H9 (cell line): ENCODE data around the gene TMC1. TPM values are rescaled to one million over a fixed set of nuclear protein-coding genes. Genes with fewer than 3 reads are reported as not detected.

Source experiments
- DNase-seq: peaks from one replicate; pipeline ENCODE4 v3.0.0-alpha.2; 2017
- H2AFZ ChIP-seq: one replicate; pipeline ENCODE4 v1.6.1; 2013; ENCODE audit warnings: mild to moderate bottlenecking, low read length, control low read depth, moderate library complexity
- H2AK5ac ChIP-seq: 2 replicates; pipeline ENCODE4 v1.6.1; 2013; ENCODE audit warnings: low read length, control low read depth, mixed read lengths; ENCODE audit not compliant: insufficient read length
- H2BK120ac ChIP-seq: one replicate; pipeline ENCODE4 v1.6.1; 2013; ENCODE audit warnings: low read depth, mild to moderate bottlenecking, low read length, control low read depth, inconsistent platforms; ENCODE audit not compliant: poor library complexity, severe bottlenecking
- H2BK12ac ChIP-seq: 2 replicates; pipeline ENCODE4 v1.6.1; 2013; ENCODE audit warnings: low read length, control low read depth, mixed read lengths, low read depth; ENCODE audit not compliant: insufficient read length
- H2BK15ac ChIP-seq: 2 replicates; pipeline ENCODE4 v1.6.1; 2013; ENCODE audit warnings: low read depth, low read length, control low read depth
- H2BK20ac ChIP-seq: one replicate; pipeline ENCODE4 v1.6.1; 2013; ENCODE audit warnings: low read depth, mild to moderate bottlenecking, low read length, control low read depth, inconsistent platforms; ENCODE audit not compliant: poor library complexity, severe bottlenecking
- H2BK5ac ChIP-seq: 2 replicates; pipeline ENCODE4 v1.6.1; 2013; ENCODE audit warnings: low read length, control low read depth, mixed read lengths; ENCODE audit not compliant: insufficient read length
- H3K14ac ChIP-seq: 2 replicates; pipeline ENCODE4 v1.6.1; 2013; ENCODE audit warnings: low read length, control low read depth; ENCODE audit not compliant: insufficient read depth
- H3K18ac ChIP-seq: 2 replicates; pipeline ENCODE4 v1.6.1; 2013; ENCODE audit warnings: low read depth, mild to moderate bottlenecking, mixed read lengths, low read length, control low read depth; ENCODE audit not compliant: insufficient read length
- H3K23ac ChIP-seq: 2 replicates; pipeline ENCODE4 v1.6.1; 2013; ENCODE audit warnings: low read length, control low read depth, mixed read lengths, low read depth; ENCODE audit not compliant: insufficient read length
- H3K23me2 ChIP-seq: 2 replicates; pipeline ENCODE4 v1.6.1; 2013; ENCODE audit warnings: low read depth, mild to moderate bottlenecking, mixed read lengths, low read length, control low read depth; ENCODE audit not compliant: insufficient read length, poor library complexity, severe bottlenecking
- H3K27ac ChIP-seq: 2 replicates; pipeline ENCODE4 v1.5.1; 2013; ENCODE audit warnings: low read length, control low read depth, mixed read lengths, low read depth; ENCODE audit not compliant: insufficient read length
- H3K27me3 ChIP-seq: 2 replicates; pipeline ENCODE4 v1.6.1; 2013; ENCODE audit warnings: low read length, control low read depth, inconsistent platforms; ENCODE audit not compliant: insufficient read depth
- H3K4ac ChIP-seq: 2 replicates; pipeline ENCODE4 v1.6.1; 2013; ENCODE audit warnings: low read depth, mild to moderate bottlenecking, control low read depth, inconsistent platforms, low read length, moderate library complexity
- H3K4me1 ChIP-seq: 2 replicates; pipeline ENCODE4 v1.6.1; 2013; ENCODE audit warnings: low read length, control low read depth, inconsistent platforms; ENCODE audit not compliant: insufficient read depth
- H3K4me2 ChIP-seq: 2 replicates; pipeline ENCODE4 v1.6.1; 2013; ENCODE audit warnings: low read length, control low read depth, mixed read lengths; ENCODE audit not compliant: insufficient read length, insufficient read depth
- H3K56ac ChIP-seq: 2 replicates; pipeline ENCODE4 v1.6.1; 2013; ENCODE audit warnings: low read depth, mild to moderate bottlenecking, mixed read lengths, low read length, control low read depth; ENCODE audit not compliant: insufficient read length
- H3K79me1 ChIP-seq: 2 replicates; pipeline ENCODE4 v1.6.1; 2013; ENCODE audit warnings: low read depth, mild to moderate bottlenecking, moderate library complexity, low read length, control low read depth, inconsistent platforms; ENCODE audit not compliant: insufficient read depth, poor library complexity, severe bottlenecking
- H3K79me2 ChIP-seq: 2 replicates; pipeline ENCODE4 v1.6.1; 2013; ENCODE audit warnings: low read length, control low read depth, inconsistent platforms; ENCODE audit not compliant: insufficient read depth
- H3K9ac ChIP-seq: 2 replicates; pipeline ENCODE4 v1.6.1; 2013; ENCODE audit warnings: low read length, control low read depth, mixed read lengths; ENCODE audit not compliant: insufficient read length; ENCODE audit errors: extremely low read depth
- H3K9me3 ChIP-seq: one replicate; pipeline ENCODE4 v1.6.1; 2013; ENCODE audit warnings: low read depth, low read length, inconsistent platforms; ENCODE audit not compliant: control insufficient read depth
- H3T11ph ChIP-seq: one replicate; pipeline ENCODE4 v1.6.1; 2013; ENCODE audit warnings: mild to moderate bottlenecking, low read length, control low read depth, inconsistent platforms
- H4K20me1 ChIP-seq: one replicate; pipeline ENCODE4 v1.6.1; 2013; ENCODE audit not compliant: control insufficient read depth, insufficient read length, insufficient read depth
- H4K5ac ChIP-seq: 2 replicates; pipeline ENCODE4 v1.6.1; 2013; ENCODE audit warnings: low read depth, mild to moderate bottlenecking, mixed read lengths, low read length, control low read depth; ENCODE audit not compliant: insufficient read length
- H4K8ac ChIP-seq: replicated peaks from 2 replicates; pipeline ENCODE4 v1.6.1; 2013; ENCODE audit warnings: low read length, control low read depth, mixed read lengths, low read depth; ENCODE audit not compliant: insufficient read length
- H4K91ac ChIP-seq: 2 replicates; pipeline ENCODE4 v1.6.1; 2013; ENCODE audit warnings: low read depth, mild to moderate bottlenecking, moderate library complexity, mixed read lengths, low read length, control low read depth; ENCODE audit not compliant: insufficient read length
- H3K27ac Mint-ChIP-seq, 3 experiments: 2 replicates in 2 of 3; 3 replicates in 1 of 3; pipeline ENCODE4 v1.8.0; 2020 to 2021; ENCODE audit warnings: mixed read lengths in 3 of 3, mild to moderate bottlenecking in 1 of 3, moderate library complexity in 1 of 3
- H3K27me3 Mint-ChIP-seq: 2 replicates; pipeline ENCODE4 v1.8.0; 2021; ENCODE audit warnings: low read depth, mild to moderate bottlenecking, moderate library complexity, mixed read lengths
- H3K36me3 Mint-ChIP-seq, 3 experiments: 2 replicates in 2 of 3; 3 replicates in 1 of 3; pipeline ENCODE4 v1.8.0; 2020 to 2021; ENCODE audit warnings: low read depth in 3 of 3, mixed read lengths in 3 of 3; ENCODE audit not compliant: insufficient read depth in 1 of 3
- H3K4me1 Mint-ChIP-seq, 2 experiments: 2 replicates each; pipeline ENCODE4 v1.8.0; 2020; ENCODE audit warnings: mixed read lengths in 2 of 2
- H3K4me3 Mint-ChIP-seq, 2 experiments: 2 replicates in 1 of 2; 3 replicates in 1 of 2; pipeline ENCODE4 v1.8.0; 2020 to 2021; ENCODE audit warnings: mild to moderate bottlenecking in 2 of 2, mixed read lengths in 2 of 2, moderate library complexity in 1 of 2
- H3K9me3 Mint-ChIP-seq, 2 experiments: 2 replicates in 1 of 2; 3 replicates in 1 of 2; pipeline ENCODE4 v1.8.0; 2020; ENCODE audit warnings: mild to moderate bottlenecking in 2 of 2, mixed read lengths in 2 of 2, moderate library complexity in 1 of 2
- WGBS: extraction: QIAGEN DNeasy Blood & Tissue Kit; methylation state at CpG from one replicate; pipeline ENCODE4 v1.1.7; 2013; ENCODE audit warnings: missing lambda C conversion rate, low lambda C conversion rate, mixed read lengths; ENCODE audit not compliant: insufficient read length; ENCODE audit errors: extremely low coverage; 5-methylcytosine and 5-hydroxymethylcytosine counted together
- total RNA-seq: library from RNA; stranded (reverse); gene quantifications from 2 replicates; pipeline ENCODE4 v1.2.1, GENCODE V29; 2021
- TF ChIP-seq, protein P1 (sequence below): fragments of 200-600 bp; sonication (generic); conservative IDR thresholded peaks from 3 replicates; pipeline ENCODE4 v1.8.0; 2021; ENCODE audit warnings: antibody characterized with exemption, mild to moderate bottlenecking

The TMC1 gene
- total RNA-seq, 1 experiment from 2014 or later: 2.4 TPM

DNA sequence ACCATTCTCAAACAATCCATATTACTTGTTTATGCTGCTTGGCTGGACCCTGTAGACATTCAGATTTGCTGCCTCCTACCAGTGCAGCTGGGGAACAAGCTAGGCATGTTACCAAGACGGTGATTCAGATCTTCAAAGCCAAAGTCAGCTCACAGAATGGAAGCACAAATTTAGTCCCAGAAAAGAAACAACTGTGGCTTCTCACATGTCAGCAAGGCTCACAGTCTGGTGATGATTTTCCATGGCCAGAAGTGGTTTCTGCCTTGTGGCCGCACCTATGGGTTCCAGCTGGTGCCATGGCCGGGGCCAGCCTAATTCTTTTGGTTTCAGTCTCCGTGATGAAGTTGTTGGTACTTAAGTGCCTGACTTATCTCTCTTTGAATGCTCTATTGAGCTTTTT is 182.2 kb downstream of the TMC1 start:
- Histone ChIP-seq H3K18ac (no peak overlapping the region), H3K23me2 (no peaks in the 10 kb centered on the region), H3K56ac (no peak overlapping the region), H4K8ac (no peak overlapping the region), H3K9ac (no peak overlapping the region), H3K27me3 (no peaks in the 10 kb centered on the region), H3K79me1 (no peaks in the 10 kb centered on the region), H2AFZ (no peak overlapping the region), H2BK120ac (no peak overlapping the region), H2BK15ac (no peak overlapping the region), H4K5ac (no peak overlapping the region), H4K91ac (no peak overlapping the region), H4K20me1 (no peaks in the 10 kb centered on the region), H3K14ac (no peak overlapping the region), H3K79me2 (no peaks in the 10 kb centered on the region), H2BK20ac (no peak overlapping the region), H3K4me1 (no peaks in the 10 kb centered on the region), H3K4ac (no peak overlapping the region), H3T11ph (no peak overlapping the region), H3K27ac (no peak overlapping the region), H2AK5ac (no peak overlapping the region), H3K4me2 (no peak overlapping the region), H2BK12ac (no peak overlapping the region), H3K9me3 (no peaks in the 10 kb centered on the region), H2BK5ac (no peak overlapping the region), H3K23ac (no peak overlapping the region)
- H3K36me3 Mint-ChIP-seq: peaks cover 0 to 9% (median 0%) of the 10 kb centered on the region in 3 experiments; a peak in 4 of 7 replicates
- no peak overlapping the region for H3K27ac Mint-ChIP-seq
- no CpG with 5 or more reads among the region's 4 CpGs for WGBS
- H3K4me1 Mint-ChIP-seq: peaks cover 6 to 7% of the 10 kb centered on the region in 2 experiments
- no peak for DNase-seq
- H3K9me3 Mint-ChIP-seq: peaks cover 2 to 4% of the 10 kb centered on the region in 2 experiments; a peak in 1 of 5 replicates
- no peak overlapping the region for H3K4me3 Mint-ChIP-seq
- no peaks in the 10 kb centered on the region for H3K27me3 Mint-ChIP-seq
- TF ChIP-seq, protein P1, sequence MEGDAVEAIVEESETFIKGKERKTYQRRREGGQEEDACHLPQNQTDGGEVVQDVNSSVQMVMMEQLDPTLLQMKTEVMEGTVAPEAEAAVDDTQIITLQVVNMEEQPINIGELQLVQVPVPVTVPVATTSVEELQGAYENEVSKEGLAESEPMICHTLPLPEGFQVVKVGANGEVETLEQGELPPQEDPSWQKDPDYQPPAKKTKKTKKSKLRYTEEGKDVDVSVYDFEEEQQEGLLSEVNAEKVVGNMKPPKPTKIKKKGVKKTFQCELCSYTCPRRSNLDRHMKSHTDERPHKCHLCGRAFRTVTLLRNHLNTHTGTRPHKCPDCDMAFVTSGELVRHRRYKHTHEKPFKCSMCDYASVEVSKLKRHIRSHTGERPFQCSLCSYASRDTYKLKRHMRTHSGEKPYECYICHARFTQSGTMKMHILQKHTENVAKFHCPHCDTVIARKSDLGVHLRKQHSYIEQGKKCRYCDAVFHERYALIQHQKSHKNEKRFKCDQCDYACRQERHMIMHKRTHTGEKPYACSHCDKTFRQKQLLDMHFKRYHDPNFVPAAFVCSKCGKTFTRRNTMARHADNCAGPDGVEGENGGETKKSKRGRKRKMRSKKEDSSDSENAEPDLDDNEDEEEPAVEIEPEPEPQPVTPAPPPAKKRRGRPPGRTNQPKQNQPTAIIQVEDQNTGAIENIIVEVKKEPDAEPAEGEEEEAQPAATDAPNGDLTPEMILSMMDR: no peak
